NCI-H2029 (cell line): Measurements from ENCODE around the gene CD109.

Experiments
- DNase-seq: peaks from one replicate; lab custom pipeline; 2025; lab: John Stamatoyannopoulos, UW

Gene CD109

DNA sequence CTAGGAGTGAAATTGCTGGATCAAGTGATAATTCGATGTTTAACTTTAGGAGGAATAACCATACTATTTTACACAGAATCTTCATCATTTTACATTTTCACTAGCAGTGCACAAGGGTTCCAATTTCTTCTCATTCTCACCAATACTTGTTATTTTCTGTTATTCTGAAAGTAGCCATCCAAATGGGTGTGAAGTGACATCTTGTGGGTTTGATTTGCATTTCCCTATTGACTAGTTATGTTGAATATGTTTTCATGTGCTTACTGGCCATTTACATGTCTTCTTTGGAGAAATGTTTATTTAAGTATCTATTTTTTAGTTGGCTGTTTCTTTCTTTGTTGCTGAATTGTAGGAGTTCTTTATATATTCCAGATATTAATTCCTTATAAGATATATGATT is 164.3 kb downstream of the CD109 start:
- no peak for DNase-seq

DNA sequence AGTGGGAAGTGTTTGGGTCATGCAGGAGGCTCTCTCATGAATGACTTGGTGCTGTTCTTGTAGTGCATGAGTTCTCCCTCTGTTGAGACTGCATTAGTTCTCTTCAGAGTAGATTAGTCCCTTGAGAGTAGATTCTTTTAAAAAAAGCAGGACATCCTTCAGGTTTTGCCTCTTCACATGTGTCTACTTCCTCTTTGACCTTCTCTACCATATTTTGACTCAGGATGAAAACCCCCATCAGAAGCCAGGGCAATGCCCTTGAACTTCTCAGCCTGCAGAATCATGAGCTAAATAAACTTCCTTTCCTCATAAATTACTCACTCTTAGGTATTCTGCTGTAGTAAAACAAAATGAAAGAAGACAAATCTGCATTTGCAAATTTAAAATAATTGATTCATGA is 170.3 kb downstream of the CD109 start:
- no peak for DNase-seq

DNA sequence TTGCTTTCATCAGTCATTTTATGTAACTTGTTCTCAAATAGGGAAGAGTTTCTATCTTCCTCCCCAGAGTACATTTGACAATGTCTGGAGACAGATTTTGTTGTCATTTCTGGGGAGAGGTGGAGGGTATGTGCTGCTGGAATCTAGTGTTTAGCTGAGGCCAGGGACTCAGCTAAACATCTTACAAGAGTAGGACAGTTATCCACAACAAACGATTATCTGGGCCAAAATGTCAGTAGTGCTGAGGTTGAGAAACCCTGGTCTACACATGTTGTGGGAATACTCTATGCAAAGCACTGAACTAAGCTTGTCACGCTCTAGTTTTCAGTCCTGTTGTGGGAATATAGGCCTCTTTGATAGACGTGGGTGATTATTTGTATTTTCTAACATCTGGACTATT is 171.4 kb downstream of the CD109 start:
- no peak for DNase-seq

DNA sequence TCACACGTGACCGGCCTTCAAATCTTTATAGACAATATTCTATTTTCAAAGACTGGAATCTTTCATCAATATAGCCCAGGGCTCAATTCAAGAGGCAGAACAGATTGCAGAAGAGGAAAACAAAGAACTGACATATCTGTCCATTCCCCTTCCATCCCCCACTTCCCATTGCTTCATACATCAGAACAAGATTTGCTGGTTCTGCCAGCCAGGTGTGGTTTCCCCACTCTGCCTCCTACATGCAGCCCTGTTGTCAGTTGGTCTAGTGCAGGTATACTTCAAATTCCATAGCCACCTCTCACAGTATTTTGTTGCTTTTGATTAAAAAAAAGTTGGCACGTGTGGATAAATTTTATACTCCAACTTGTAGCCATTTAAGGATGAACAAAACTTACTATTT is 174.9 kb downstream of the CD109 start:
- no peak for DNase-seq

DNA sequence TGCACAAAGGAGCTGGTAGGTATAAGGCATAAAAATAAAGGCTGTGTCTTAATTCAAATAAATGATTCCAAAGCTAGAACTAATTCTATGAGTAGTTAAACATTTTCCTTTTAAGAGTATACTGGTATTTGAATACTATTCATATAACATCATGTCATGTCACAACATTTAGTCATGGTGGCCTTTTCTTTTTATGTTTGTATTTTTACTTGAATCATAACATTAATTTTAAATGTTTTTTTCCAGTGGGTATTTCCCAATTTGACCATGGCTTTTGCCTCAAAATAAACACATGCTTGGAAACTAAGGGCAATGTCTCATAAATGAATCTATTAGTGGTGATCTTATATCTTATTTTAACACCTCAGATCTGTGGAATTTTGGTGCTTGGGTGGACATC is 177.1 kb downstream of the CD109 start:
- DNase-seq, result no peak
